Lower leg skin (tissue), 3 donors: ENCODE data around the gene KNL1.

Experiments used
- CTCF ChIP-seq, 3 donors: fragments of 450-650 bp; IDR thresholded peaks; one replicate each; pipeline ENCODE4 v1.5.1; 2016; ENCODE audit warnings: antibody characterized with exemption in 3 of 3, mild to moderate bottlenecking in 3 of 3, moderate library complexity in 2 of 3
- POLR2A ChIP-seq, 2 donors: fragments of 450-650 bp; IDR thresholded peaks; one replicate each; pipeline ENCODE4 v1.6.1; 2016 to 2017; ENCODE audit warnings: antibody characterized with exemption in 2 of 2, mild to moderate bottlenecking in 1 of 2, moderate library complexity in 1 of 2

- TF ChIP-seq CTCF (IDR thresholded peaks at IDR 0.05), result no peak
- no peak for TF ChIP-seq POLR2A (IDR thresholded peaks at IDR 0.05)
These were observed 43.6 kb upstream of the KNL1 start for GRCh38 chr15:40550341-40551037.
